ENCODE data around the gene PTPN9. TPM values are rescaled to one million over a fixed set of nuclear protein-coding genes. Genes with fewer than 3 reads are reported as not detected.

The PTPN9 gene
- total and polyA plus RNA-seq, 2 of the 13 experiments (the other 11 are each of a cell fraction or from before 2014, with no cell fraction given): 16.6 to 19.9 TPM

GRCh38 chr15:75453703-75454470, 125.2 kb downstream of the PTPN9 start (continued):
- TF ChIP-seq PAF1 (CRISPR knock-in tag; IDR thresholded peaks at IDR 0.05) (no peak), ADNP (CRISPR knock-in tag; IDR thresholded peaks at IDR 0.05) (no peak), SUZ12 (IDR thresholded peaks at IDR 0.05; ENCODE audit: low read depth, low read length) (no peak), EED (CRISPR knock-in tag; IDR thresholded peaks at IDR 0.05) (no peak), ZNF713 (CRISPR knock-in tag; IDR thresholded peaks at IDR 0.05) (no peak), ONECUT2 (CRISPR knock-in tag; IDR thresholded peaks at IDR 0.05) (peak; percentile 43; the same call in 1 of the 2 replicates), ZNF570 (CRISPR knock-in tag; IDR thresholded peaks at IDR 0.05; ENCODE audit: borderline replicate concordance) (no peak), BRD4 (CRISPR knock-in tag; IDR thresholded peaks at IDR 0.05) (0 out of 2 replicates have a peak, but pooled peaks have one; percentile 22), ZNF549 (CRISPR knock-in tag; IDR thresholded peaks at IDR 0.05) (no peak), ZNF224 (CRISPR knock-in tag; IDR thresholded peaks at IDR 0.05) (peak; percentile 22; the same call in 1 of the 2 replicates), ZNF501 (CRISPR knock-in tag; IDR thresholded peaks at IDR 0.05) (no peak), SAP130 (CRISPR knock-in tag; IDR thresholded peaks at IDR 0.05; ENCODE audit: low read depth) (peak; percentile 98), ZNF790 (CRISPR knock-in tag; IDR thresholded peaks at IDR 0.05; ENCODE audit: borderline replicate concordance) (no peak), ZNF12 (CRISPR knock-in tag; IDR thresholded peaks at IDR 0.05) (no peak), NR2F1 (CRISPR knock-in tag; IDR thresholded peaks at IDR 0.05) (no peak), MEF2D (CRISPR knock-in tag; IDR thresholded peaks at IDR 0.05) (peak; percentile 80; the same call in 1 of the 2 replicates), RAD51 (IDR thresholded peaks at IDR 0.05; ENCODE audit: borderline replicate concordance) (no peak), ZNF629 (CRISPR knock-in tag; conservative IDR thresholded peaks at IDR 0.05) (0 out of 2 replicates have a peak, but pooled peaks have one; percentile 19), ZNF644 (CRISPR knock-in tag; IDR thresholded peaks at IDR 0.05; ENCODE audit: low read depth) (no peak), CHD4 (IDR thresholded peaks at IDR 0.05; ENCODE audit: borderline replicate concordance, low read length) (no peak), ZFP36L2 (CRISPR knock-in tag; IDR thresholded peaks at IDR 0.05) (no peak), ZNF580 (CRISPR knock-in tag; IDR thresholded peaks at IDR 0.05; ENCODE audit: borderline replicate concordance, low read depth) (peak; percentile 87; the same call in 1 of the 2 replicates), ZNF367 (CRISPR knock-in tag; IDR thresholded peaks at IDR 0.05; ENCODE audit: borderline replicate concordance) (no peak), GFI1 (CRISPR knock-in tag; IDR thresholded peaks at IDR 0.05; ENCODE audit: borderline replicate concordance) (0 out of 2 replicates have a peak, but pooled peaks have one; percentile 21)
- TF ChIP-seq, protein P1, sequence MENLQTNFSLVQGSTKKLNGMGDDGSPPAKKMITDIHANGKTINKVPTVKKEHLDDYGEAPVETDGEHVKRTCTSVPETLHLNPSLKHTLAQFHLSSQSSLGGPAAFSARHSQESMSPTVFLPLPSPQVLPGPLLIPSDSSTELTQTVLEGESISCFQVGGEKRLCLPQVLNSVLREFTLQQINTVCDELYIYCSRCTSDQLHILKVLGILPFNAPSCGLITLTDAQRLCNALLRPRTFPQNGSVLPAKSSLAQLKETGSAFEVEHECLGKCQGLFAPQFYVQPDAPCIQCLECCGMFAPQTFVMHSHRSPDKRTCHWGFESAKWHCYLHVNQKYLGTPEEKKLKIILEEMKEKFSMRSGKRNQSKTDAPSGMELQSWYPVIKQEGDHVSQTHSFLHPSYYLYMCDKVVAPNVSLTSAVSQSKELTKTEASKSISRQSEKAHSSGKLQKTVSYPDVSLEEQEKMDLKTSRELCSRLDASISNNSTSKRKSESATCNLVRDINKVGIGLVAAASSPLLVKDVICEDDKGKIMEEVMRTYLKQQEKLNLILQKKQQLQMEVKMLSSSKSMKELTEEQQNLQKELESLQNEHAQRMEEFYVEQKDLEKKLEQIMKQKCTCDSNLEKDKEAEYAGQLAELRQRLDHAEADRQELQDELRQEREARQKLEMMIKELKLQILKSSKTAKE (CRISPR knock-in tag; IDR thresholded peaks at IDR 0.05; ENCODE audit: borderline replicate concordance): peak; percentile 31; the same call in 1 of the 2 replicates
- TF ChIP-seq, protein P2, sequence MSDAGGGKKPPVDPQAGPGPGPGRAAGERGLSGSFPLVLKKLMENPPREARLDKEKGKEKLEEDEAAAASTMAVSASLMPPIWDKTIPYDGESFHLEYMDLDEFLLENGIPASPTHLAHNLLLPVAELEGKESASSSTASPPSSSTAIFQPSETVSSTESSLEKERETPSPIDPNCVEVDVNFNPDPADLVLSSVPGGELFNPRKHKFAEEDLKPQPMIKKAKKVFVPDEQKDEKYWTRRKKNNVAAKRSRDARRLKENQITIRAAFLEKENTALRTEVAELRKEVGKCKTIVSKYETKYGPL (CRISPR knock-in tag; IDR thresholded peaks at IDR 0.05): no peak

Data from HepG2 (cell line).